H1 (cell line): ENCODE results near the gene SERPINB1. TPM values are rescaled to one million over a fixed set of nuclear protein-coding genes. Genes with fewer than 3 reads are reported as not detected.

Experiments
- CTCF ChIA-PET: fragments of 300-600 bp; sonication (Branson Sonifier 250); formaldehyde crosslinking; loops from one replicate; lab custom pipeline; 2021; ENCODE audit not compliant: partially characterized antibody; lab: Charles Lee
- POLR2A ChIA-PET: fragments of 300-600 bp; sonication (Branson Sonifier 250); formaldehyde crosslinking; loops from one replicate; lab custom pipeline; 2021; ENCODE audit warnings: inconsistent platforms; ENCODE audit not compliant: partially characterized antibody; lab: Charles Lee
- DNase-seq, 2 experiments: peaks; one replicate each; pipeline versions ENCODE4 v3.0.0 to v3.0.0-alpha.2; 2010 to 2022; ENCODE audit warnings: low spot score in 2 of 2, low read depth in 1 of 2, mixed read lengths in 1 of 2
- FAIRE-seq: peaks from 2 replicates; lab custom pipeline; 2011; peaks lifted over from hg19 to GRCh38; lab: Jason Lieb, UNC
- H2AFZ ChIP-seq: 2 replicates; pipeline ENCODE4 v1.8.1; 2012; ENCODE audit warnings: low read length, inconsistent platforms
- H2AK5ac ChIP-seq: 2 replicates; pipeline ENCODE4 v1.6.1; 2013; ENCODE audit warnings: low read depth, low read length
- H2BK120ac ChIP-seq: replicated peaks from 2 replicates; pipeline ENCODE3; 2013; ENCODE audit warnings: low read depth, low read length, inconsistent platforms
- H2BK12ac ChIP-seq: 2 replicates; pipeline ENCODE4 v1.6.1; 2013; ENCODE audit warnings: low read depth, low read length
- H2BK15ac ChIP-seq: 2 replicates; pipeline ENCODE4 v1.6.1; 2013; ENCODE audit warnings: low read length
- H2BK20ac ChIP-seq: 2 replicates; pipeline ENCODE4 v1.6.1; 2013; ENCODE audit warnings: low read length
- H2BK5ac ChIP-seq: 2 replicates; pipeline ENCODE4 v1.6.1; 2013; ENCODE audit warnings: low read depth, low read length
- H3K14ac ChIP-seq: 2 replicates; pipeline ENCODE4 v1.6.1; 2013; ENCODE audit warnings: inconsistent platforms; ENCODE audit not compliant: insufficient read length
- H3K18ac ChIP-seq: 2 replicates; pipeline ENCODE4 v1.6.1; 2013; ENCODE audit warnings: low read length; ENCODE audit errors: extremely low read depth
- H3K23ac ChIP-seq: 2 replicates; pipeline ENCODE4 v1.6.1; 2013; ENCODE audit warnings: inconsistent platforms; ENCODE audit not compliant: insufficient read length
- H3K23me2 ChIP-seq: 2 replicates; pipeline ENCODE4 v1.6.1; 2013; ENCODE audit warnings: low read depth, low read length
- H3K27ac ChIP-seq: 2 replicates; pipeline ENCODE4 v1.6.1; 2011; ENCODE audit warnings: low read depth, low read length, inconsistent platforms
- H3K27me3 ChIP-seq, 4 experiments: replicated peaks in 1 of 4; 1 replicate in 1 of 4; 2 replicates in 3 of 4; pipeline versions ENCODE4 v1.6.1 to v1.8.1; 2011 to 2013; ENCODE audit warnings: low read length in 3 of 4, mild to moderate bottlenecking in 3 of 4, inconsistent platforms in 2 of 4, mixed read lengths in 2 of 4, moderate library complexity in 1 of 4; ENCODE audit not compliant: control insufficient read depth in 3 of 4, insufficient read depth in 3 of 4; ENCODE audit errors: extremely low read depth in 1 of 4
- H3K36me3 ChIP-seq, 4 experiments: 2 replicates each; pipeline versions ENCODE4 v1.6.1 to v1.8.1; 2011 to 2013; ENCODE audit warnings: mild to moderate bottlenecking in 4 of 4, low read length in 3 of 4, moderate library complexity in 2 of 4, control low read depth in 1 of 4, inconsistent platforms in 1 of 4; ENCODE audit not compliant: insufficient read depth in 4 of 4, control insufficient read depth in 2 of 4
- H3K4ac ChIP-seq: replicated peaks from 2 replicates; pipeline ENCODE3; 2013; ENCODE audit warnings: low read length, low read depth, mixed read lengths, inconsistent platforms; ENCODE audit not compliant: insufficient read length
- H3K4me1 ChIP-seq, 4 experiments: replicated peaks in 1 of 4; 1 replicate in 1 of 4; 2 replicates in 3 of 4; pipeline versions ENCODE4 v1.6.1 to v1.8.1; 2011 to 2013; ENCODE audit warnings: low read length in 3 of 4, inconsistent platforms in 2 of 4, mixed read lengths in 1 of 4; ENCODE audit not compliant: insufficient read depth in 4 of 4, control insufficient read depth in 3 of 4
- H3K4me2 ChIP-seq, 2 experiments: 2 replicates each; pipeline versions ENCODE4 v1.6.1 to v1.8.1; 2011 to 2013; ENCODE audit warnings: low read depth in 2 of 2, low read length in 2 of 2, control low read depth in 1 of 2, inconsistent platforms in 1 of 2, mild to moderate bottlenecking in 1 of 2; ENCODE audit not compliant: insufficient read depth in 1 of 2
- H3K4me3 ChIP-seq, 4 experiments: fragments of 200-600, 300-600 bp in 1 of 4; sonication (generic), shearing (Covaris generic), sonication (Bioruptor Twin) in 1 of 4; 2 replicates each; pipeline versions ENCODE4 v1.5.1 to v1.8.1; 2011 to 2016; ENCODE audit warnings: low read length in 4 of 4, low read depth in 3 of 4, control low read depth in 2 of 4, inconsistent platforms in 2 of 4, mild to moderate bottlenecking in 2 of 4, mixed read lengths in 1 of 4, moderate library complexity in 1 of 4; ENCODE audit not compliant: insufficient read depth in 2 of 4; ENCODE audit errors: extremely low read depth in 1 of 4
- H3K56ac ChIP-seq: replicated peaks from 2 replicates; pipeline ENCODE3; 2013; ENCODE audit warnings: low read depth, mild to moderate bottlenecking, mixed read lengths, low read length, inconsistent platforms; ENCODE audit not compliant: insufficient read length
- H3K79me1 ChIP-seq: 2 replicates; pipeline ENCODE4 v1.6.1; 2013; ENCODE audit warnings: low read depth, low read length, control low read depth
- H3K79me2 ChIP-seq, 2 experiments: 2 replicates each; pipeline versions ENCODE4 v1.6.1 to v1.8.1; 2012 to 2013; ENCODE audit warnings: low read length in 2 of 2, mild to moderate bottlenecking in 2 of 2, inconsistent platforms in 1 of 2; ENCODE audit not compliant: insufficient read depth in 2 of 2, control insufficient read depth in 1 of 2
- H3K9ac ChIP-seq, 4 experiments: replicated peaks in 1 of 4; 1 replicate in 1 of 4; 2 replicates in 3 of 4; pipeline versions ENCODE4 v1.6.1 to v1.8.1; 2011 to 2013; ENCODE audit warnings: low read depth in 3 of 4, low read length in 3 of 4, control low read depth in 2 of 4, mild to moderate bottlenecking in 2 of 4, moderate library complexity in 2 of 4, inconsistent platforms in 1 of 4; ENCODE audit errors: extremely low read depth in 1 of 4
- H3K9me3 ChIP-seq, 2 experiments: 2 replicates each; pipeline versions ENCODE4 v1.6.1 to v1.8.1; 2012 to 2013; ENCODE audit warnings: mild to moderate bottlenecking in 2 of 2, moderate library complexity in 2 of 2, control low read depth in 1 of 2, inconsistent platforms in 1 of 2, low read depth in 1 of 2, low read length in 1 of 2, mixed read lengths in 1 of 2; ENCODE audit not compliant: insufficient read depth in 2 of 2
- H4K20me1 ChIP-seq, 2 experiments: replicated peaks in 1 of 2; 2 replicates each; pipeline versions ENCODE3 to v1.8.1; 2011 to 2013; ENCODE audit warnings: inconsistent platforms in 2 of 2, low read length in 2 of 2, mild to moderate bottlenecking in 1 of 2; ENCODE audit not compliant: insufficient read depth in 2 of 2, control insufficient read depth in 1 of 2
- H4K5ac ChIP-seq: 2 replicates; pipeline ENCODE4 v1.6.1; 2013; ENCODE audit warnings: low read length, low read depth, mixed read lengths, inconsistent platforms; ENCODE audit not compliant: insufficient read length
- H4K8ac ChIP-seq: 2 replicates; pipeline ENCODE4 v1.8.0; 2013; ENCODE audit warnings: mild to moderate bottlenecking, moderate library complexity, low read length, inconsistent platforms; ENCODE audit not compliant: insufficient read depth; ENCODE audit errors: extremely low read depth
- H4K91ac ChIP-seq: replicated peaks from 2 replicates; pipeline ENCODE3; 2013; ENCODE audit warnings: low read length, mixed read lengths, inconsistent platforms; ENCODE audit not compliant: insufficient read length
- HDAC6 ChIP-seq: IDR thresholded peaks from one replicate; pipeline ENCODE4 v1.7.1; 2012; ENCODE audit warnings: low read depth, mild to moderate bottlenecking, inconsistent platforms, low read length, moderate library complexity
- RBBP5 ChIP-seq: IDR thresholded peaks from 2 replicates; pipeline ENCODE4 v1.7.1; 2012; ENCODE audit warnings: low read depth, mild to moderate bottlenecking, inconsistent platforms, low read length, moderate library complexity, borderline replicate concordance
- RNF2 ChIP-seq: fragments of 200-900, 300-1000 bp; sonication (generic); IDR thresholded peaks from 2 replicates; pipeline ENCODE4 v1.7.1; 2016; ENCODE audit warnings: borderline replicate concordance, low read depth, mild to moderate bottlenecking, antibody characterized with exemption, low read length; ENCODE audit not compliant: poor library complexity, severe bottlenecking; ENCODE audit errors: missing control alignments
- TCF12 ChIP-seq: IDR thresholded peaks from 2 replicates; pipeline ENCODE4 v1.6.1; 2011; ENCODE audit warnings: low read depth, mild to moderate bottlenecking, low read length
- USF2 ChIP-seq: IDR thresholded peaks from 2 replicates; pipeline ENCODE4 v1.6.1; 2011; ENCODE audit warnings: low read length, improper control_type of control experiment
- polyA plus RNA-seq, 7 experiments: library from polyadenylated mRNA; depleted of rRNA in 3 of 7; stranded (reverse) in 5 of 7; unstranded in 2 of 7; fragments of >200 nt in 5 of 7; fragments of 200-250 nt in 2 of 7; gene quantifications; 1 replicate in 5 of 7; 2 replicates in 1 of 7; 4 replicates in 1 of 7; pipeline versions ENCODE4 v1.2.1 to v1.2.3, GENCODE V29; 2011 to 2013; ENCODE audit warnings: missing spikeins in 2 of 7, mixed read lengths in 2 of 7
- total RNA-seq: library from RNA; stranded (reverse); fragmentation: NEBNext Ultra II Directional; extraction: Animal tissue kit (Norgen Biotek cat#: 25700); gene quantifications from 2 replicates; pipeline ENCODE4 v1.2.1, GENCODE V29; 2021

Gene SERPINB1
- total and polyA plus RNA-seq, 2 of the 8 experiments (the other 6 are each of a cell fraction or from before 2014, with no cell fraction given), result 8.1 to 17.3 TPM

- Histone ChIP-seq H2AFZ (no peak overlapping the region), H3K4ac (no peak overlapping the region), H3K9me3 (no peaks in the 10 kb centered on the region), H2BK15ac (no peak overlapping the region)
- CTCF ChIA-PET, result interaction anchor here (1.0 kb wide), 2 partner anchors 13 to 118 kb away, joined by 3 to 5 read pairs; no protein-coding TSS in a partner anchor
- POLR2A ChIA-PET, result interaction anchor here (1.2 kb wide), 1 partner anchor 8 kb away, joined by 3 read pairs; no protein-coding TSS in a partner anchor
- TF ChIP-seq RBBP5 (no peak), HDAC6 (no peak), TCF12 (no peak), RNF2 (no peak), USF2 (no peak)
- TF ChIP-seq, all 59 proteins: peak for 0
- Histone ChIP-seq H2BK20ac (no peak overlapping the region), H2BK5ac (no peak overlapping the region), H2AK5ac (no peak overlapping the region), H4K91ac (no peak overlapping the region), H2BK120ac (no peak overlapping the region), H3K23ac (no peak overlapping the region), H3K79me1 (no peaks in the 10 kb centered on the region), H3K36me3 (peaks cover 3 to 21% (median 5%) of the 10 kb centered on the region in 4 experiments; a peak in 7 of 8 replicates), H3K9ac (no peak overlapping the region), H3K56ac (peak overlapping the region; percentile 74), H3K27me3 (no peaks in the 10 kb centered on the region), H2BK12ac (no peak overlapping the region), H4K8ac (no peak overlapping the region), H4K20me1 (peaks cover 0 to 2% of the 10 kb centered on the region in 2 experiments), H3K4me2 (no peak overlapping the region), H3K4me1 (no peaks in the 10 kb centered on the region; a peak in 1 of 7 replicates), H3K23me2 (peaks cover 5% of the 10 kb centered on the region; the same call in 1 of the 2 replicates), H4K5ac (no peak overlapping the region), H3K4me3 (no peak overlapping the region), H3K27ac (no peak overlapping the region), H3K14ac (no peak overlapping the region), H3K79me2 (no peaks in the 10 kb centered on the region), H3K18ac (no peak overlapping the region)
- DNase-seq (no peak), FAIRE-seq (no peak)
These were observed 7.4 kb downstream of the SERPINB1 start for GRCh38 chr6:2834262-2834661.
